ENCODE results near the gene BROX.
A peak's percentile ranks its signal among the peaks of the same experiment; 100 is the strongest.
"Not testable (repeated sequence)": the region's sequence is repeated elsewhere in the genome, so short reads cannot be mapped to it uniquely, and the experiment has no call there.

The BROX gene

DNA sequence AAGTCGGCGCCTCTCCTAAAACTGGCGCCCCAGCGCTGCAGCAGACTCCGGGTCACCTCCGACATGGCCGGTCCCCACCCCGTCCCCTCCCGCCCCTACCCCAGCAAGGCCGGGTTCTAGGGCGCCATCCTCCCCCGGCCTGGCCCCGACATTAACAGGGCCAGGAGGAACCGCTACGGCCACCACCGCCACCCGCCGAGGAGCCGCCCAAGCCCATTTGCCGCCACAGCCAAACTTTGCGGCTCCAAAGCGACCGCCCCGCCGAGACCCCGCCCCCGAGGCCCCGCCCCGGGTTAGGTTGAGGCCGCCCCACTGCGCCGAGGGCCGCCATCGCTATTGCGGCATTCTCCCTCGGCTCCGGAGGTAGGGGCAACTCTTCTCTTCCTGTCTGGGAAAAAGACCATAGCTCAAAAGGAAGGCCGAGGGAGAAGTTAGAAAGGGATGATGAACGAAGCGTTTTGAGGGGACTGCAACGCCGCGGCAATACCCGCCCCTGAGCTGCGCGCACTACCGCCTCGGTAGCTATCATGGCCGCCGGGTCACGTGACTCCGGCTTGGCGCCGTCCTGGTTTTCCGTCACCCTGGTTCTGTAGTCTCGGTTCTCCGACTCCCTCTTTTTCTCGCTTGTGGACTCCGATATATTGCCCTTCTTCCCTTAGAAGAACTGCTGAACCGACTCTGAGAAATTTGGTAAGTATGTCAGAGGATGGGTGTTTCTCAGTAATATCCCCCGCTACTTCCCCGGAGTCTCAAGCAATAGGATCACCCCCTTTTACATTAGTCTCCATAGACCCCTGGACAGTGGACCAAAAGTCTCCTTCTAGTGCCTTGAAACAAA lies at the start of gene BROX, which contains the start of gene AIDA:
TSS of gene BROX (plus strand) at position 312 of the 838 bp plus-strand sequence. CDS start 3,136 bp downstream, outside the sequence.
TSS of gene AIDA (minus strand) at position 239 of the 838 bp plus-strand sequence. CDS start at position 65, 174 bp downstream.
- DNase-seq (ENCODE audit: insufficient read length, low spot score) (peak; percentile 85), FAIRE-seq (no peak)

DNA sequence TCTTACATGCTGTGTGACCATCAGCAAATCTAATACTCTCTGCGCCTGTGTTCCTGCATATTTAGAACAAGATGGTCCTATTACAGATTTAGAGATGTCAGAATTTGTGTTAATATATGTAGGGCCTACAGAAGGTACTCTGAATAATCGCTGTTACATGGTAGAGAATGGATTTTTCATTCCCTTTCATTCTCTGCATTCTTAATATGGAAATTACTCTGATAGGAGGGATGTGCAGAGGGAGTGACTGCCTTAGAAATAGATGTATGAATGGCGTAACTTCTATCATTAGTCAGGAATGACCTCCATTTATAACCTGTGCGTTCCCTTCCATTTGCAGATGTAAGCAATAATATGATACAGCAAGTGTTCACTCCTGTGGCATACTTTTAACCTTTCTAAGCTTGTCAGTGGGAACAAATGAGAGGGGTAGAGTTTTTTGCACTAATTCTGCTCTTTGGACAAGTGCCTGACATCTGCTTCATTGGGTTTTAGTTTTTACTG lies 48.9 kb upstream of the BROX start:
- DNase-seq (ENCODE audit: insufficient read length, low spot score) (no peak), FAIRE-seq (no peak)

DNA sequence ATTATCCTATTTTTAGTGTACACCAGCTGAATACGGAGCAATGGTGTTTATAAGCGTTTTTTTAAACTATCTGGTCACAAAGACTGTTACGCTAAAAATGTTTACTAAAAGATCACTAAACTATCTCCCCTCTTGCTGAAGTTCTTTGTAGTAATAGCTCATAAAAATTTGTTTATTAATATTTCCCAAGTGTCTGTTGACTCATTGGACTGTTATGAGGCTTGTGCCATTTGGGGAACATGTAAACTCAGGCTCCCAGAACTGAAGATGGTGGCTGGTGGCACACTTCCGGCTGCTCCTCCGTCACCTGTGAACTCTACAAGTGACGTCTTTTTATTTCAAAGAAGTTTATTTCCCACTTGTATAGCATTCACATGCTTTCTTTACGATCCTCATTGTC lies 46.4 kb upstream of the BROX start:
- FAIRE-seq: no peak
- DNase-seq (ENCODE audit: insufficient read length, low spot score): no peak

GRCh38 chr1:222668184-222668583 lies 44.2 kb upstream of the BROX start:
- DNase-seq (ENCODE audit: insufficient read length, low spot score); FAIRE-seq: not testable (repeated sequence)

DNA sequence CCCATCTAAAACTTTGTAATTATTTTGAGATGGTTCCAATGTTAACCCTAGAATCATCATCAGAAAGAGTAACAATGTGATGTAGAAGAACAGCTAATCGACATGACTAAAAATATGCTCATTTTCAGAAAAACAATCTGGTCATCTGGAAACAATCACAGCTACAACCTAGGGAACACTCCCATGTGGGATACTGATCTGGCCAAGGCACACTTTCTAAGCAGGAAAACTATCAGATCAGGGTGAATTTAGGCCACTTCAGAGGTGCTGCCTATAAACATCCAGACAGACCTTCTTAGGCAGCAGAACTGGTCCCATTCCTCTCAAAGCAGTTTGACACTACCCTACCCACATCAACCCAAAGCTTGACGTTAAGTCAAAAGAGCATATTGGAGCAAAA lies 43.3 kb upstream of the BROX start:
- FAIRE-seq; DNase-seq (ENCODE audit: insufficient read length, low spot score): not testable (repeated sequence)

GRCh38 chr1:222670110-222670509 lies 42.3 kb upstream of the BROX start:
- FAIRE-seq (no peak), DNase-seq (ENCODE audit: insufficient read length, low spot score) (no peak)

GRCh38 chr1:222680080-222680479 lies 32.3 kb upstream of the BROX start:
- no peak for DNase-seq (ENCODE audit: insufficient read length, low spot score)
- no peak for FAIRE-seq

DNA sequence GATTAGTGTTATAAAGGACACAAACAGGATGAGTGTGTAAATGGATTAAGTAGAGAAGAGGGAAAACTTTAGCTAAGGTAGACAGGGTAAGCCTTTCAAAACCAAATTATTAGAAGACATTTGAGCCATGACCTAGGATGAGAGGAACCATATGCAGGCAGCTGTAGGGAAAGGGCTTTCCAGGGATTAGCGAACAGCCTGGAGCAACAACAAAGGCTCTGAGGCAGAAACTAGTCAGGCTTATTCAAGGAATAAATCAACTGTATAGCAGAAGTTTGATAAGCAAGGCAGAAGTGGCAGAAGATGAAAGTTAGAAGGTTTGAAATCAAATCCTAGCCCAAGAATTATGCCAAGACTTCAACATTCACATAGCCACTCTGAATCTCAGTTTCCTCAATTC lies 21.3 kb upstream of the BROX start:
- DNase-seq (ENCODE audit: insufficient read length, low spot score) (no peak), FAIRE-seq (no peak)

- no peak for DNase-seq (ENCODE audit: insufficient read length, low spot score)
- no peak for FAIRE-seq
These were observed 17.4 kb upstream of the BROX start for GRCh38 chr1:222694927-222695326.

GRCh38 chr1:222696741-222697140 lies 15.6 kb upstream of the BROX start:
- FAIRE-seq (no peak), DNase-seq (ENCODE audit: insufficient read length, low spot score) (no peak)

GRCh38 chr1:222697203-222697602 lies 15.2 kb upstream of the BROX start:
- no peak for DNase-seq (ENCODE audit: insufficient read length, low spot score)
- no peak for FAIRE-seq

DNA sequence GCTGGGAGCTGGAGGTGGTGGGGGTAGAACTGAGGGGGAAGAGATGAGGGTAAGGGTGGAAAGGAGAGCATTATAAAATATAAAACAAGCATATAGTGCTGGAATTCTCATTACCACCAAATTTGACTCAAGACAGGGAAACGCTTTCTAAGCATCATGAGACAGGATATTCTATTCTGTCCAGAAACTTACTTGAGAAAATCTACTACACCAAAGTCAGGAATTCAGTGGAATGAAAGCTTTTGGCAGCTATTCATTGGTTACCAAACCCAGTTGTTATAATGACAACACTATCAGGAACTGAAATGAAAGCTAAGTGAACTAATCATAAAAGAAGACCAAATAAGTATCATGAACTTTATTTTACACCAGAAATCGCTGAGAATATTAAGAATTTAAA lies 14.5 kb upstream of the BROX start:
- DNase-seq (ENCODE audit: insufficient read length, low spot score) (no peak), FAIRE-seq (no peak)

DNA sequence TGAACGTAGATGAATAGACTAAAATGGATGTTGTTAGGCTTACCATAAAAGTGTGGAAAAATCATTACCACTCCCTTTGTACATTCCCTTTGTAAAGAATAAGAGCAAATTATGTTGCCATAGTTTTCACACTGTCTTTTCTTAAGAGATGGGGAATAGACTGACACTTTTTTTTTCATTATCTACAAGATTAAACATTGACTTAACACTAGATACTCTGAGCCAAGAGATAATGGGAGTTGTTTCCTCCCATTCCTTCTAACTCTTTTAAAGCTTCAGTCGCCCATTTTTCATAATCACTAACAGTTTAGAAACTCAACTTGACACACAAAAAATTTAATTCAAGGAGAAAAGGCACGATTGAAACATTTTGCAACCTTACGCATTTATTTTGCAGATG lies 10.2 kb upstream of the BROX start:
- FAIRE-seq (no peak), DNase-seq (ENCODE audit: insufficient read length, low spot score) (no peak)

DNA sequence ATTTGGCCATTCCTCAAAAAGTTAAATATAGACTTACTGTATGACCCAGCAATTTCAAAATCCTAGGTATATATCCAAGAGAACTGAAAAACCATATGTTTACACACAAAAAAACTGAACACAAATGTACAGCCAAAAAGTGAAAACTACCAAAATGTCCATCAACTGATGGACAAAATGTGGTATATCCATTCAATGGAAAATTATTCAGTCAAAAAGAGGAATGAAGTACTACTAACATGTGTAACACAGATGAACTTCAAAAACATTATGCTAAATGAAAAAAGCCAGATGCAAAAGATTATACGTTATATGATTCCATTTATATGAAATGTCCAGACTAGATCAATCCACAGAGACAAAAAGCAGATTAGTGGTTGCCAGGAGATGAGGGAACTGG lies 8.1 kb upstream of the BROX start:
- FAIRE-seq: no peak
- no peak for DNase-seq (ENCODE audit: insufficient read length, low spot score)

GRCh38 chr1:222706815-222707214 lies 5.5 kb upstream of the BROX start:
- DNase-seq (ENCODE audit: insufficient read length, low spot score) (no peak), FAIRE-seq (no peak)

GRCh38 chr1:222709700-222710153 lies 2.6 kb upstream of the BROX start:
- no peak for FAIRE-seq
- no peak for DNase-seq (ENCODE audit: insufficient read length, low spot score)

DNA sequence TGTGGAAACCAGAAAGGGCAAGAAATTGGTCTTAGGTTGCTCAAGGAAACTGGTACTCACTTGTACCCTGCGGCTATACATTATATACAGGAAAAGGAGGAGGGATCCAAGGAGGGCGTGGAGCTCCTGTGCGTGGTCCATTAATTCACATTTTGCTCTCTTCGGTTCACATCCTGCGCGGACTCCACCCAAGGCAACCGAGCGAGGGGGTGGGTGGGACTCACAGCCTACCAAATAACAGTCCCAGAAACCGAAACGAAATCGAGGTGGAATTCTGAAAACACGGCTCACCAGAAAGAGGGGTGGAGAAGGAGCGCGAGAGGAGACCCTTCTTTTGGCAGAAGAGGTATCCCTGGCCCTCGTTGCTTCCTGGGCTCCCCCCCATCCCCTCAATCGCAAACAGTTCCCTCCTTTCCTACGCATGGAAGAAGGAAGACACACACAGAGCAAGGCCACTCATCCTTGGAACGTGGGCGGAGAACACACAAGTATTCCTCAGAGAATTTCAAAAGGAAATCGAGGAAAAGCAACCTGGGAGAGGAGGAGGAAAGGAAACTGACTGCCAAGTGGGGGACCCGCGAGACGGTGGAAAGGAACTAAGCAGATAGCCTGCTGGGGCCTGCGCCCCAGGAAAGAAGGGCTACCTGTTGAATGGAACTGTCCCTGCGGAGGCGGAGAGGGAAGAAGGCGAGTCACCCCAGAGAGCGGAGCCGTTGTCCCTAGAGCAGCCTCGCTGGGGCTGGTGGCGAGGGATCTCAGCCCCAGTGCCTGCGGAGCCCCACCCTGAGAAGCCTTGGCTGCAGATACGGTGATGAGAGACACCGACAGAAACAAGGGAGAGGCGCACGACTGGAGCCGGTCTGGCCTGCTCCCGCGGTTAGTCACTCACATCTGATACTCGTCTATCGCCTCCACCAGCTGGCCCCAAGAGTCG lies 778 bp upstream of the BROX start:
- FAIRE-seq (no peak), DNase-seq (ENCODE audit: insufficient read length, low spot score) (peak; percentile 55)

- DNase-seq (ENCODE audit: insufficient read length, low spot score) (peak; percentile 95), FAIRE-seq (no peak)
These were observed 962 bp downstream of the BROX start for GRCh38 chr1:222713091-222713961.

- FAIRE-seq (no peak), DNase-seq (ENCODE audit: insufficient read length, low spot score) (no peak)
These were observed 4.0 kb downstream of the BROX start for GRCh38 chr1:222716393-222716792.

DNA sequence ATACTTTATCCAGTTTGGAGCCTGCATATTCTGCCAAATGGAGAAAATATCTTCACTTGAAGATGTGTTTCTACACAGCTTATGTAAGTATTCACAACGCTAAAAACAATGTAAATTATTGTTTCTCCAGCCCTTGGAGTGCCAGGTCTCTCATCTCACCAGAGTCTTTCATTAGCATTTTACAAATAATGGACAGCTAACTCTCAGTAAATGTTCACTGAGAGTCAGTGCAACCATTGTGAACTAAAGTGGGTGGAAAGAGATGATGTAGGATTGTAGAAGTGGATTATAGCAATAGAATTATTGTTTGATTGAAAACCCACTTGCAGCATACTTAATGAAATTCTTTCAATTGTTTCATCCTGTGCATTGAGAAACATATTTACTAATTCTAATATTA lies 16.4 kb downstream of the BROX start:
- FAIRE-seq: no peak

More for the DNA sequence above, 16.4 kb downstream of the BROX start:
- no peak for DNase-seq (ENCODE audit: insufficient read length, low spot score)

All from HTR-8/SVneo (cell line).